Measurements from ENCODE around the gene HDHD3. TPM values are rescaled to one million over a fixed set of nuclear protein-coding genes. Genes with fewer than 3 reads are reported as not detected.

HDHD3 gene
- total and polyA plus RNA-seq, 5 donors: 11.0 to 20.0 (median 17.1) TPM

Other genes starting within 250 kb of the HDHD3 start
- 10 to 100 TPM in 3 of 4 donors, 1 to 10 TPM in 1; 8.8 to 10.9 (median 10.1) TPM for gene SLC31A2, start 226.0 kb downstream of the HDHD3 start, total RNA-seq
- gene SLC31A2, start 226.0 kb downstream of the HDHD3 start, polyA plus RNA-seq: 11.4 TPM
- gene FKBP15, start 155.7 kb downstream of the HDHD3 start, total RNA-seq: 10 to 100 TPM; 19.5 to 21.2 (median 20.1) TPM
- gene FKBP15, start 155.7 kb downstream of the HDHD3 start, polyA plus RNA-seq: 11.0 TPM
- gene SLC31A1, start 155.4 kb downstream of the HDHD3 start, total RNA-seq: 10 to 100 TPM; 11.4 to 20.7 (median 13.7) TPM
- gene SLC31A1, start 155.4 kb downstream of the HDHD3 start, polyA plus RNA-seq: 6.0 TPM
- 10 to 100 TPM; 29.0 to 39.1 (median 37.0) TPM for gene CDC26, start 101.4 kb downstream of the HDHD3 start, total RNA-seq
- 50.0 TPM for gene CDC26, start 101.4 kb downstream of the HDHD3 start, polyA plus RNA-seq
- 10 to 100 TPM; 10.0 to 12.8 (median 10.7) TPM for gene PRPF4, start 101.3 kb downstream of the HDHD3 start, total RNA-seq
- 7.0 TPM for gene PRPF4, start 101.3 kb downstream of the HDHD3 start, polyA plus RNA-seq
- gene RNF183, start 73.6 kb downstream of the HDHD3 start, total RNA-seq: not detected
- gene RNF183, start 73.6 kb downstream of the HDHD3 start, polyA plus RNA-seq: not detected
- 10 to 100 TPM in 1 of 4 donors, 1 to 10 TPM in 3; 7.4 to 10.1 (median 8.5) TPM for gene WDR31, start 36.7 kb downstream of the HDHD3 start, total RNA-seq
- 5.4 TPM for gene WDR31, start 36.7 kb downstream of the HDHD3 start, polyA plus RNA-seq
- 1 to 10 TPM in 3 of 4 donors, under 1 TPM in 1; 0.21 to 2.3 (median 1.6) TPM for gene BSPRY, start 27.4 kb downstream of the HDHD3 start, total RNA-seq
- 1.4 TPM for gene BSPRY, start 27.4 kb downstream of the HDHD3 start, polyA plus RNA-seq
- gene ALAD, start 24.3 kb upstream of the HDHD3 start, total RNA-seq: 10 to 100 TPM; 29.9 to 43.6 (median 42.1) TPM
- gene ALAD, start 24.3 kb upstream of the HDHD3 start, polyA plus RNA-seq: 39.5 TPM
- gene POLE3, start 33.7 kb upstream of the HDHD3 start, total RNA-seq: 10 to 100 TPM; 19.7 to 22.4 (median 20.5) TPM
- 18.0 TPM for gene POLE3, start 33.7 kb upstream of the HDHD3 start, polyA plus RNA-seq
- gene C9orf43, start 33.8 kb upstream of the HDHD3 start, total RNA-seq: under 1 TPM; 0.20 to 0.47 (median 0.20) TPM
- 0.23 TPM for gene C9orf43, start 33.8 kb upstream of the HDHD3 start, polyA plus RNA-seq
- gene RGS3, start 86.7 kb upstream of the HDHD3 start, total RNA-seq: 100 to 1,000 TPM; 139 to 184 (median 166) TPM
- gene RGS3, start 86.7 kb upstream of the HDHD3 start, polyA plus RNA-seq: 107 TPM

Data from right cardiac atrium (tissue), 5 donors.